ENCODE measurements around the gene AUTS2.

The AUTS2 gene

GRCh38 chr7:70460562-70460961, 862.3 kb downstream of the AUTS2 start:
- DNase-seq: no peak

GRCh38 chr7:70463352-70463938, 865.2 kb downstream of the AUTS2 start:
- DNase-seq: no peak

GRCh38 chr7:70466725-70467364, 868.6 kb downstream of the AUTS2 start:
- no peak for DNase-seq

GRCh38 chr7:70470746-70471145, 872.5 kb downstream of the AUTS2 start:
- no peak for DNase-seq

GRCh38 chr7:70472601-70473237, 874.4 kb downstream of the AUTS2 start:
- DNase-seq: no peak

- no peak for DNase-seq
Observed at GRCh38 chr7:70474639-70475234, 876.5 kb downstream of the AUTS2 start.

GRCh38 chr7:70477036-70478010, 879.0 kb downstream of the AUTS2 start:
- DNase-seq: no peak

- DNase-seq: no peak
Observed at GRCh38 chr7:70479153-70480021, 881.1 kb downstream of the AUTS2 start.

GRCh38 chr7:70480927-70481569, 882.8 kb downstream of the AUTS2 start:
- DNase-seq: no peak

- DNase-seq: no peak
Observed at GRCh38 chr7:70481570-70482123, 883.4 kb downstream of the AUTS2 start.

GRCh38 chr7:70484255-70484654, 886.0 kb downstream of the AUTS2 start:
- no peak for DNase-seq

- no peak for DNase-seq
Observed at GRCh38 chr7:70486977-70487376, 888.7 kb downstream of the AUTS2 start.

GRCh38 chr7:70487428-70487827, 889.2 kb downstream of the AUTS2 start:
- DNase-seq: no peak

GRCh38 chr7:70487886-70488285, 889.6 kb downstream of the AUTS2 start:
- no peak for DNase-seq

GRCh38 chr7:70489813-70490212, 891.5 kb downstream of the AUTS2 start:
- no peak for DNase-seq

- no peak for DNase-seq
Observed at GRCh38 chr7:70492625-70493024, 894.4 kb downstream of the AUTS2 start.

- DNase-seq: no peak
Observed at GRCh38 chr7:70494225-70495032, 896.2 kb downstream of the AUTS2 start.

- no peak for DNase-seq
Observed at GRCh38 chr7:70495033-70495376, 896.7 kb downstream of the AUTS2 start.

- DNase-seq: no peak
Observed at GRCh38 chr7:70497793-70498192, 899.5 kb downstream of the AUTS2 start.
